ENCODE data around the gene CDC42EP2.

Gene CDC42EP2

GRCh38 chr11:65314501-65315203 lies at the start of gene CDC42EP2:
CDC42EP2 (plus strand) TSS chr11:65314866; CDS start chr11:65320899, 6,033 bp downstream.
- peak; percentile 44 for DNase-seq

GRCh38 chr11:65266210-65266609 lies 48.5 kb upstream of the CDC42EP2 start:
- DNase-seq: peak; percentile 5

- peak; percentile 25 for DNase-seq
Observed at GRCh38 chr11:65274735-65275682, 39.7 kb upstream of the CDC42EP2 start.

- no peak for DNase-seq
Observed at GRCh38 chr11:65275906-65276305, 38.8 kb upstream of the CDC42EP2 start.

- DNase-seq: no peak
Observed at GRCh38 chr11:65277631-65278277, 36.9 kb upstream of the CDC42EP2 start.

DNA sequence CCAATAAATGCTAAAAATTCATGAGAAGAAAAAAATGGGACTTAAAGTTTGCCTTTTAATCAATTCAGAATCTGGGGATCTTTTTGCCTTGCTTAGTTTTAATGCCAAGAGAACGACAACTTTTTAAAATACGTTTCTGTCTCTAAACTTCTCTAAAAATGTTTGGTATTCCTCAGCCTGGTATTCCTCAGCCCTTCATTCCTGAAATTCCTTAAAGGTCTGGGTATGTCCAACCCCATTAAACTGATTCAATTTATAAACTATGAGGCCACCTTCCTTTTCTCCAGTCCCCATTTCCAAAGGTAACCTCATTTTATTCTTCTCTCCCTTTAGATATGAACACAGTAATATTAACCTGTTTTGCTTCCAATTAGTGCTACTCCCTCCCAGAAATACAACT lies 36.3 kb upstream of the CDC42EP2 start:
- DNase-seq: no peak

GRCh38 chr11:65279279-65279678 lies 35.4 kb upstream of the CDC42EP2 start:
- no peak for DNase-seq

- no peak for DNase-seq
Observed at GRCh38 chr11:65279741-65280440, 34.8 kb upstream of the CDC42EP2 start.

DNA sequence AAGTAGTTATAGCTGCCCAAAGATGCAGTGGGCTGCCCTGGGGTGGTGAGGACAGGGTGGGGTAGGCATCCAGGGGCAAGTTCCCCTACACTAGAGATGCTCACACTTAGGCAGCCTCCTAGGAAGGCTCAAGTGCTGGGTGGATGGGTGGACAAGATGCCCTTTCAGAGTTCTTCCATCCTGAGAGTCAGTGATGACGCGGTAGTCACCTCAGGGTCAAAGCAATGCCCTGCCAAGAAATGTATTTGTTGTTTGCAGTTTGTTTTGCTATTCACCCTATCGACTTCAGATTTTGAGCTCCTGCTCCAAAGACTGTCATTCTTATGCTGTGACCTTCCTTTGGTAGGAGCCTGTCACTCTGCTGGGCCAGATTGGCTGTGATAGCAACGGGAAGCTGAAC lies 34.0 kb upstream of the CDC42EP2 start:
- DNase-seq: no peak

- no peak for DNase-seq
Observed at GRCh38 chr11:65286686-65287085, 28.0 kb upstream of the CDC42EP2 start.

DNA sequence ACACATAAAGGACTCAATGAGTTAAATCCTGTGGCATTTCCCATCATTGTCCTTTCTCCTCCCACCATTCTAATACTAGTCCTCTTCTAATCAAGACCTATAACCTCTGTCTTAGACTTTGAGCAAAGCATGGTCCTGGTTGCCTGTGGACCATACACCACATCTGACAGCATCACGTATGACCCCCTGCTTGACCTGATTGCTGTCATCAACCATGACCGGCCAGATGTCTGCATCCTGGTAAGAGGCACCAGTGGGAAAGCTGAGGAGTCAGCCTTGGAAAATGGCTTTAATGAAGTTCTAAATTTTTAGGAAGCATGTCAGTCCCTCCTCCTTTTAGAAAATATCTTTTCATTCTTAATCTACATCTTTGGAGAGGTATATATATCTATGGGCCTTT lies 27.1 kb upstream of the CDC42EP2 start:
- DNase-seq: no peak

DNA sequence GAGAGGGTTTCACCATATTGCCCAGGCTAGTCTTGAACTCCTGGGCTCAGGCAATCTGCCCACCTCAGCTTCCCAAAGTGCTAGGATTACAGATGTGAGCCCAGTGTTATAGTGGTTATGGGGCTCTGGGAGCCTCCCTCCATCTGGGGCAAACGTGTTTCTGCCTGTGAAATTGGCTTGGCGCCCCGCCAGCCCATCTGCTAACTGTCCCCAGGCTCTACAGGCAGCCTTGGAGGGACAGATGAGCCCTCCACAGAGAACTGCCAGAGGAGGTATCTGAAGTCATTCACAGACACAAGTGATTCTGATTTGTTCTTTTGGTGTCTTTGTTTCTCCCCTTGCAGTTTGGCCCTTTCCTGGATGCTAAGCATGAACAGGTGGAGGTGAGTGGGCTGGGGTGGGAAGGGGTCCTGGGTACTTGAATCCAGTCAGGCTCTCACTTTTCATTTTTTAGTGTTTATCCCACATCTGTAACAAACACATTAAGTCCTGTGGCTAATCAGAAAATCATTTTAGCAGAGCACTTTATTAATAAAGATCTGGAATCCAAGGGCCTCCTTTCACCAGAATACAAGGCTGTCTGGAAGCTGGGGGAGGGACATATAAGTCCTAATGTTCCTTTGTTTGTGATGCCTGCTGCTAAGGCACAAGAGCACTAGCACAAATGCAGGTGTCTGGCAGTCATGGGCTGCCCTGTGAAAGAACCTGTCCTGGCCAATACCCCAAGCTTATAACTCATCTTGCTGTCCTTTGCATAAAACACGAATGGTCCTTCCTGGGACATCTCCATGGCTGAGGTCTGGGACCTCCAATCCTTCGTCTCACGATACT lies 25.7 kb upstream of the CDC42EP2 start:
- no peak for DNase-seq

GRCh38 chr11:65290448-65291165 lies 24.1 kb upstream of the CDC42EP2 start:
- DNase-seq: no peak

- DNase-seq: no peak
Observed at GRCh38 chr11:65291613-65292012, 23.1 kb upstream of the CDC42EP2 start.

- DNase-seq: no peak
Observed at GRCh38 chr11:65292890-65293289, 21.8 kb upstream of the CDC42EP2 start.

- no peak for DNase-seq
Observed at GRCh38 chr11:65293909-65294381, 20.7 kb upstream of the CDC42EP2 start.

- DNase-seq: no peak
Observed at GRCh38 chr11:65295001-65295400, 19.7 kb upstream of the CDC42EP2 start.

DNA sequence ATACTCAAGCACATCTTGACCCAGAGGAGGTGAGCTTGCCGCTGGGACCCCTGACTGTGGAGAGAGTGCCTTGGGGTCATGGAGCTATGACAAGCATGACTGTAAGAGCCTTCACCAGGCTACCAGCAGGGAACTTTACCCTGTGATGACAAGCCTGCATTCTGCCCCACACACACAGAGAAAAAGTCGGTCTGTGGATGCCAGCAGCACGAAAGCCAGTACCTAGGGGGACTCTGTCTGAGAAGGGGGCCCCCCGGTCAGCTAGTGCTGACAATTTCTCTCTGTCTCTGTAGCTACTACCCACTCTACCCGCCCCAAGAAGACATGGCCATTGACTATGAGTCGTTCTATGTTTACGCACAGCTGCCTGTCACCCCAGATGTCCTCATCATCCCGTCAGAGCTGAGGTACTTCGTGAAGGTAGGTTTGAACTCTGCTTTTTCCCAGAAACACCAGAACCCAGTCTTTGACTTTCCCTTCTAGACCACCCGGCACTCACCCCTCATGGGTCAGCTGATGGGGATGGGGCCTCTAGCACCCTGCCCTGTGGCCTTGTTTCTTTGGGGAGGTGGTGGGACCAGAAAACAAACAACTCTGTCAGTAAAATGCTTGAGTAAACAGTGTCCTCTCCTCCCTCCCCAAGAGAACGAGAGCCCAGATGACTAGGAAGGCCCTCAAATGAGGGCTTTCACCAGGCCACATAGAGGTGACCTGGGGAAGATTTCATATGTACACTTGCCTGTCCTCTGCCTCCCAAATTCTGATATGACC lies 18.9 kb upstream of the CDC42EP2 start:
- no peak for DNase-seq

DNA sequence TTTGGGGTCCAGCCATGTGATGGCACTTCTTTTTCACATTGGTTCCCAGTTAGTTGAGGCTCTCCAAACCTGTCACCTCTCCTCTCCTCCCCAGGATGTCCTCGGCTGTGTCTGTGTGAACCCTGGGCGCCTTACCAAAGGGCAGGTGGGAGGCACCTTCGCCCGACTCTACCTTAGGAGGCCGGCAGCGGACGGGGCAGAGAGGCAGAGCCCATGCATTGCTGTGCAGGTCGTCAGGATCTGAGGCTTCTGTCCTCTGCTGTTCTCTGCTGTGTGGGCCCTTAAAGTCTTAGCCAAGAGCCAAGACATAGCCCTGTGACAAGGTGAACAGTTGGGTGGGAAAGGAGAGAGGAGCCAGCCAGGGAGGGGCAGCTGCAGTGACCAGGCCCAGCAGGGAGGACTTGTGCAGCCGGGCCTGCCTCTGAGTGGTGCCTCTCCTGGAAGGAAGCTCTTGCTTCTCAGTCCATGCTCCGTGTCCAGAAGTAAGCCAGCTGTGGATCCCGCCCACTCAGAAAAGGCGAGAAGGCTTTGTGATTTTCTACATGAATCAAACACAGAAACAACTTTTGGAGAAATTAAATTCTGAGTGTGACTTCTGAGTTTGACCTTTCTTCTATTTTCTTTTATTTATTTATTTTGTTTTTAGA lies 17.5 kb upstream of the CDC42EP2 start:
- no peak for DNase-seq

DNA sequence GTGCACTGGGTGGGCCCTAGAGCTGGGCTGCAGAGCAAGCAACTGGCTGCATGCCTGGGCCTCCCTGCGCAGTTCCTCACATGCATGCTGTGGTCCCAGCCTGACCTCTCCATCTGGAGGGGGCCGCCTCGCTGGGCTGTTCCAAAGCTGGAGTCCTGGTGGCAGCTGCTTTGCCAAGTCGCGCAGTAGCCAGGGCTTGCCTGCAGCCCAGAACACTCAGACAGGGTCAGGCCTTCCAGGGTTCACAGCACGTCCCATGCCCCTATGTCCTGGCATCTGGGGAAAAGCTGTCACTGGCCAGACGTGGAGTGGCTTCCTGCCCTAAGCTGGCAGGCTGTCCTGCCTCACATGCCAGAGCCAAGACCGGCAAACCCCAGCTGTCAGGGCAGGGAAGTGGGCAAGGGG lies 16.5 kb upstream of the CDC42EP2 start:
- no peak for DNase-seq

Data from NCI-H1436 (cell line).